ENCODE results near the gene ASTN1. TPM values are rescaled to one million over a fixed set of nuclear protein-coding genes. Genes with fewer than 3 reads are reported as not detected.

ASTN1 gene
- total and polyA plus RNA-seq, 2 of the 4 experiments (the other 2 are of a cell fraction): under 0.01 to 0.07 TPM

DNA sequence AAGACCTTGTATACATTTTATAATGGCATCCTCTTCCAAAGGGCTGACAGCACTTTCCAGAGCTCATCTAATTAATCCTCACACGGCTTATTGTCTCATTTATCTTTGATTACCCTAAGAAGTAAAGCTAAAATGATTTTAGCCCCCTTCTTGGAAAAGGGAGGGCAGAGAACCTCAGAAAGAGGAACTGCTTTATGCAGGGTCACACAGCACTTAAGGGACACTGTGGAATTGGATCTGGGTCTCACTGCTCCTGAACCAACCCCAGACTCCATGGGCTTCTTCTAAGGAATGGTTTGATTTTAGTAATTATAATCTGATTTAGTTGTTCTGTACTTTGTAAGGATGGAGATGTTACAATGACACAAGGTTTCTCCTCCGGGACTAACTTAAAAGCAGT lies 9.5 kb upstream of the ASTN1 start:
- H2AFZ ChIP-seq (replicated peaks; ENCODE audit: low read length, poor library complexity): no peak overlapping the region
- H2BK120ac ChIP-seq (ENCODE audit: low read depth, low read length): no peak overlapping the region
- no peak overlapping the region for H2AK5ac ChIP-seq (ENCODE audit: low read depth, low read length)
- POLR2A ChIA-PET (ENCODE audit: unreplicated experiment): no interaction called here
- H2BK20ac ChIP-seq (ENCODE audit: low read depth, low read length): no peak overlapping the region
- H4K5ac ChIP-seq (ENCODE audit: low read depth, low read length): no peak overlapping the region
- no peak overlapping the region for H3K14ac ChIP-seq (replicated peaks; ENCODE audit: low read depth, low read length)
- TF ChIP-seq MAZ (IDR thresholded peaks at IDR 0.05; ENCODE audit: borderline replicate concordance, low read depth, low read length) (no peak), RFX5 (IDR thresholded peaks at IDR 0.05; ENCODE audit: low read depth, low read length) (no peak), CHD1 (IDR thresholded peaks at IDR 0.05; ENCODE audit: low read depth, low read length) (no peak), CEBPB (IDR thresholded peaks at IDR 0.05; ENCODE audit: low read depth, low read length) (no peak), NFE2L2 (IDR thresholded peaks at IDR 0.05; ENCODE audit: low read depth, low read length) (no peak), RCOR1 (IDR thresholded peaks at IDR 0.05; ENCODE audit: insufficient replicate concordance, low read length) (no peak), POLR2A (IDR thresholded peaks at IDR 0.05; ENCODE audit: low read depth, low read length) (no peak), MXI1 (IDR thresholded peaks at IDR 0.05; ENCODE audit: borderline replicate concordance, low read depth, low read length) (no peak)
- TF ChIP-seq, protein P1, sequence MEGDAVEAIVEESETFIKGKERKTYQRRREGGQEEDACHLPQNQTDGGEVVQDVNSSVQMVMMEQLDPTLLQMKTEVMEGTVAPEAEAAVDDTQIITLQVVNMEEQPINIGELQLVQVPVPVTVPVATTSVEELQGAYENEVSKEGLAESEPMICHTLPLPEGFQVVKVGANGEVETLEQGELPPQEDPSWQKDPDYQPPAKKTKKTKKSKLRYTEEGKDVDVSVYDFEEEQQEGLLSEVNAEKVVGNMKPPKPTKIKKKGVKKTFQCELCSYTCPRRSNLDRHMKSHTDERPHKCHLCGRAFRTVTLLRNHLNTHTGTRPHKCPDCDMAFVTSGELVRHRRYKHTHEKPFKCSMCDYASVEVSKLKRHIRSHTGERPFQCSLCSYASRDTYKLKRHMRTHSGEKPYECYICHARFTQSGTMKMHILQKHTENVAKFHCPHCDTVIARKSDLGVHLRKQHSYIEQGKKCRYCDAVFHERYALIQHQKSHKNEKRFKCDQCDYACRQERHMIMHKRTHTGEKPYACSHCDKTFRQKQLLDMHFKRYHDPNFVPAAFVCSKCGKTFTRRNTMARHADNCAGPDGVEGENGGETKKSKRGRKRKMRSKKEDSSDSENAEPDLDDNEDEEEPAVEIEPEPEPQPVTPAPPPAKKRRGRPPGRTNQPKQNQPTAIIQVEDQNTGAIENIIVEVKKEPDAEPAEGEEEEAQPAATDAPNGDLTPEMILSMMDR (conservative IDR thresholded peaks at IDR 0.05; ENCODE audit: low read depth, low read length): no peak
- TF ChIP-seq, protein P2, sequence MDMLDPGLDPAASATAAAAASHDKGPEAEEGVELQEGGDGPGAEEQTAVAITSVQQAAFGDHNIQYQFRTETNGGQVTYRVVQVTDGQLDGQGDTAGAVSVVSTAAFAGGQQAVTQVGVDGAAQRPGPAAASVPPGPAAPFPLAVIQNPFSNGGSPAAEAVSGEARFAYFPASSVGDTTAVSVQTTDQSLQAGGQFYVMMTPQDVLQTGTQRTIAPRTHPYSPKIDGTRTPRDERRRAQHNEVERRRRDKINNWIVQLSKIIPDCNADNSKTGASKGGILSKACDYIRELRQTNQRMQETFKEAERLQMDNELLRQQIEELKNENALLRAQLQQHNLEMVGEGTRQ (IDR thresholded peaks at IDR 0.05; ENCODE audit: low read depth, low read length): no peak
- TF ChIP-seq, protein P3, sequence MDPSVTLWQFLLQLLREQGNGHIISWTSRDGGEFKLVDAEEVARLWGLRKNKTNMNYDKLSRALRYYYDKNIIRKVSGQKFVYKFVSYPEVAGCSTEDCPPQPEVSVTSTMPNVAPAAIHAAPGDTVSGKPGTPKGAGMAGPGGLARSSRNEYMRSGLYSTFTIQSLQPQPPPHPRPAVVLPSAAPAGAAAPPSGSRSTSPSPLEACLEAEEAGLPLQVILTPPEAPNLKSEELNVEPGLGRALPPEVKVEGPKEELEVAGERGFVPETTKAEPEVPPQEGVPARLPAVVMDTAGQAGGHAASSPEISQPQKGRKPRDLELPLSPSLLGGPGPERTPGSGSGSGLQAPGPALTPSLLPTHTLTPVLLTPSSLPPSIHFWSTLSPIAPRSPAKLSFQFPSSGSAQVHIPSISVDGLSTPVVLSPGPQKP (IDR thresholded peaks at IDR 0.05; ENCODE audit: borderline replicate concordance, low read depth, low read length): no peak
- H3K4ac ChIP-seq (ENCODE audit: low read depth, low read length): no peak overlapping the region
- BruUV-seq (replicated peaks): no TSS peak
- H3K9me1 ChIP-seq (ENCODE audit: insufficient read depth, low read length): no peaks in the 10 kb centered on the region; the same call in 1 of the 2 replicates
- no peaks in the 10 kb centered on the region for H3K9me3 ChIP-seq (ENCODE audit: control insufficient read depth, insufficient read depth, low read length)
- H3K18ac ChIP-seq (ENCODE audit: low read depth, low read length): no peak overlapping the region
- no peak overlapping the region for H3K4me2 ChIP-seq (ENCODE audit: low read depth, low read length)
- no peak overlapping the region for H3K4me3 ChIP-seq (ENCODE audit: insufficient read depth, low read depth, low read length)
- in situ Hi-C loops (cut with MboI; ENCODE audit: low sequenced_read_pairs) (no loop called here), intact Hi-C loops (cut with micrococcal nuclease) (no loop called here), dilution Hi-C loops (cut with HindIII; ENCODE audit: low sequenced_read_pairs, unreplicated experiment) (no loop called here)
- no peak overlapping the region for H3K23ac ChIP-seq (ENCODE audit: low read depth, low read length)
- H4K20me1 ChIP-seq (ENCODE audit: insufficient read depth, low read length): no peaks in the 10 kb centered on the region
- H3K56ac ChIP-seq (ENCODE audit: extremely low read depth, insufficient read depth, low read length): no peak overlapping the region
- no peak overlapping the region for H2BK15ac ChIP-seq (ENCODE audit: low read depth, low read length)
- H3K27ac ChIP-seq (ENCODE audit: insufficient read depth, low read length): no peak overlapping the region
- ATAC-seq (ENCODE audit: low read depth) (no peak), DNase-seq (no peak)
- CTCF ChIA-PET: no interaction called here
- H3K9ac ChIP-seq (ENCODE audit: low read depth, low read length): no peak overlapping the region
- WGBS, 2 experiments (ENCODE audit: extremely low coverage in 2 of 2, insufficient read length in 1 of 2): no CpG with 5 or more reads among the region's 2 CpGs
- H3K4me1 ChIP-seq (ENCODE audit: control insufficient read depth, insufficient read depth, low read length): no peaks in the 10 kb centered on the region
- H3K79me1 ChIP-seq (ENCODE audit: low read depth in 1 of 2, low read length in 2 of 2): no peaks in the 10 kb centered on the region
- no peak overlapping the region for H2BK5ac ChIP-seq (ENCODE audit: low read depth, low read length, poor library complexity, severe bottlenecking)
- no peak overlapping the region for H4K8ac ChIP-seq (ENCODE audit: low read depth in 2 of 2, low read length in 2 of 2)
- no peak overlapping the region for H4K91ac ChIP-seq (ENCODE audit: insufficient read depth, low read depth, low read length)
- no peak overlapping the region for H2AK9ac ChIP-seq (replicated peaks; ENCODE audit: low read depth, low read length, poor library complexity)
- no peaks in the 10 kb centered on the region for H3K36me3 ChIP-seq (ENCODE audit: control insufficient read depth, insufficient read depth, low read length)
- peaks cover 46% of the 10 kb centered on the region for H3K27me3 ChIP-seq (ENCODE audit: control insufficient read depth, insufficient read depth, low read length)

All from IMR-90 (cell line).